ENCODE measurements around the gene CLTRN.

CLTRN gene

DNA sequence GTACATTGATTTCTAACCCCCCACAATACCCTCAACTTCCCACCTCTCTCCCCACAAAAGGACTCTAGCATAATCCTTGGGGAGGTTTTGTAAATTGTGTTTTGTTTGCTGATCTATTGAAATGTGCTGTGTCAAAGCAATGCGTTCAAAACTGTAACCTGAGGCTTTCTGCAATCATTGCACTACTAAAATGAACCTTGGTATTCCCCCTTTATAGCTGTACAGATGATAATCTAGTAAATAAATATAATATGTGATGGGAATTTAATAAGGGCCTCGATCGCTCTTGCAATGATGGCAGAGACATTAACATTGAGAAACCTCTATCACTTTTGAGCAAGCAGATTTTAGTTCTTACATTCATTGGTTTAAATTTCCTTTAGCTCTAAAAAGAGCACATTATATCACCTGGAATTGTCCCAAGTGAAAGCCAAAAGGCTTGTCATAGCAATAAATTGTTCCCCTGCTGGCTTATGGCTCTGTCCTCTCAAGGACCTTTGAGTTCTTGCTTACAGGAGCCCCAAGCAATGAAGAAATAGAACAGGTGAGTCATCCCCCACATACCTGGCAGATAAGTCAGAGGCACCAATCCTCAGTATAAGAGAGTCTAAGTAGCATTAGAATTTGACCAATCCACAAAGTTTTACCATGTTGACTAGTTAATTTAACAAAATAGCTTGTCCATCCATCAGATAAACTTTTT, 45.4 kb downstream of the CLTRN start:
- H3K4me3 ChIP-seq (ENCODE audit: low read length) = no peak overlapping the region
- DNase-seq (ENCODE audit: low read depth) = peak; percentile 0
- TF ChIP-seq CTCF (conservative IDR thresholded peaks at IDR 0.05; ENCODE audit: low read length) = no peak

DNA sequence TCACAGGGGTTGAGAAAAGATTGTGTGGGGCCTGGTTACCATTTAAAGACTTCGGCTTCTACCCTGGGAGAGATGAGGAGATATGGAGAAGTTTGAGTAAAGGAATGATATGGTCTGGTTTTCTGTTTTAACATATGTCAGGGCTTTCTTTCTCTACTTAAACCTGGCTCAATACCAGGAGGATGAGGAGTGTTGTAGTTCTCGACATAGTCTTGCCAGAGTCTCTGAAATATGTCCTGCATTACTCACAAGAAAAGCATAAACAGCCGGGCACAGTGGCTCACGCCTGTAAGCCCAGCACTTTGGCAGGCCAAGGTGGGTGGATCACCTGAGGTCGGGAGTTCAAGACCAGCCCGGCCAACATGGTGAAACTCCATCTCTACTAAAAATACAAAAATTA, 47.5 kb downstream of the CLTRN start:
- DNase-seq (ENCODE audit: low read depth) = no peak
- TF ChIP-seq CTCF (conservative IDR thresholded peaks at IDR 0.05; ENCODE audit: low read length) = no peak
- H3K4me3 ChIP-seq (ENCODE audit: low read length) = no peak overlapping the region

DNA sequence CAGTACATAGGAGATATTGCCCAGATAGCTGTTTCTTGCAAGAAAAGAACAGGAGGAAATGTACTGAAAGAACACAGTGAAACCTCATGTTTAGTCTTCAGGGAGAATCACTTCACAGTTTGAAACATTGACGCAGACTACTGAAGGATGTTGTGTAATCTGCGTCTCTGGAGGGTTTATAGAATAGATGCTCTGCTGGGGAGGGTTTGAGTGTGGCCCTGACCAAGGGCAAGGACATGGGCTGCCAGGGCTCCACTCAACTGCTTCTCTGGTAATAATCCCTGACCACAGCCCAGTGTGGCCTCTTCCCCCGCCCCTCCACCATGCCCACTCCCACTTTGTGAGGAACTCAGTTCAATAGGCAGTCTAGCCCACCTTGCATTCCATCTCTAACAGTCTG, 48.1 kb downstream of the CLTRN start:
- TF ChIP-seq CTCF (conservative IDR thresholded peaks at IDR 0.05; ENCODE audit: low read length) = no peak
- H3K4me3 ChIP-seq (ENCODE audit: low read length) = no peak overlapping the region
- DNase-seq (ENCODE audit: low read depth) = no peak

DNA sequence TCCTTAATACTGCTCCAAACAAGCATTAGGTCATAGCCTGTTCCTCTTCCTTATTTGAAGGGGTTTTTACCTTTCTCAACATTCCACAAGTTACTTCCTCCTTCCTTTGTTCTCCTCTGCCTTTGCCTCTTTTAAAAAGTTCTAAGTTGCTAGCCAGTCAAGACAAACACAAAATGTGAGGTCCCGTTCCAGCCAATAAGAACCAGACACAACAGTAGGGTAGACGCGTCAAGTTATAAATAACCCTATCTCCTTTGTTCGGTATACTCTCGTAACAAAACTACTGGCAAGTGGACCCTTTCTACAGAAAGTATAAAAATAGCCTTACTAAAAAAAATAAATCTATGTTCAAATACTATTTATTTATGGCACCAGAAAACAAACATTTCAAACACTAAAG, 57.5 kb downstream of the CLTRN start:
- TF ChIP-seq CTCF (conservative IDR thresholded peaks at IDR 0.05; ENCODE audit: low read length) = no peak
- no peak for DNase-seq (ENCODE audit: low read depth)
- no peak overlapping the region for H3K4me3 ChIP-seq (ENCODE audit: low read length)

DNA sequence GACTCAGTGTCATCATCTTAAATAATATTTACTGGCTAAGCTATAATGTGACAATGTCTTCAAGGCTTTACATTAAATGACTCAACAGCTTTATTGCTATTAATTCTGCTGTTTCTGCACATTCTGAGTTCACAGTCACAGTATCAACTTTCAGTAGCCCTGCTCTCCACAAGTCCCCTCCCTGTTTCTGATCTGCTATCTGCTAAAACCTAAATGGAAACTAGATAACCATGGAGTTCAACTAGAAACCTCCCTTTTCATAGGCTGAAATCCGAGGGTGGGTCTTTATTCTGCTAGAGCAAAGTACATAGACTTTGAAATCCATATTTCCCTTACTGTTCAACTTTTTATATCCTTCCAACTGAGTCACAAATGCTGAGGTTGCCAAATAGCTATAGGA, 58.5 kb downstream of the CLTRN start:
- no peak overlapping the region for H3K4me3 ChIP-seq (ENCODE audit: low read length)
- no peak for TF ChIP-seq CTCF (conservative IDR thresholded peaks at IDR 0.05; ENCODE audit: low read length)
- DNase-seq (ENCODE audit: low read depth) = no peak

- no peak for TF ChIP-seq CTCF (conservative IDR thresholded peaks at IDR 0.05; ENCODE audit: low read length)
Observed at GRCh38 chrX:15605226-15605625, 59.4 kb downstream of the CLTRN start.

GRCh38 chrX:15602761-15603160, 61.8 kb downstream of the CLTRN start:
- DNase-seq (ENCODE audit: low read depth) = no peak
- H3K4me3 ChIP-seq (ENCODE audit: low read length) = no peak overlapping the region
- TF ChIP-seq CTCF (conservative IDR thresholded peaks at IDR 0.05; ENCODE audit: low read length) = no peak

More at GRCh38 chrX:15605226-15605625, 59.4 kb downstream of the CLTRN start:
- DNase-seq (ENCODE audit: low read depth) = no peak
- H3K4me3 ChIP-seq (ENCODE audit: low read length) = no peak overlapping the region
